GM18858 (cell line): Measurements from ENCODE around the gene ISOC2.
A peak's percentile ranks its signal among the peaks of the same experiment; 100 is the strongest.
"Not testable (repeated sequence)": the region's sequence is repeated elsewhere in the genome, so short reads cannot be mapped to it uniquely, and the experiment has no call there.

ENCODE experiments used
- ATAC-seq: cut with Tn5 transposase; IDR thresholded peaks from one replicate; pipeline ENCODE4 v1.9.1; 2021; ENCODE audit not compliant: unreplicated experiment

ISOC2 gene

GRCh38 chr19:55410168-55410567 lies 51.3 kb downstream of the ISOC2 start:
- ATAC-seq = no peak

- not testable (repeated sequence) for ATAC-seq
These were observed 52.3 kb downstream of the ISOC2 start for GRCh38 chr19:55409179-55409578.

- no peak for ATAC-seq
These were observed 52.9 kb downstream of the ISOC2 start for GRCh38 chr19:55408533-55408872.

GRCh38 chr19:55407800-55408532 lies 53.5 kb downstream of the ISOC2 start:
- peak; percentile 63 for ATAC-seq

- ATAC-seq = peak; percentile 19
These were observed 54.0 kb downstream of the ISOC2 start, which contains the start of gene UBE2S for GRCh38 chr19:55407550-55407799. Gene UBE2S (minus strand): TSS chr19:55407788. CDS start chr19:55407589, 199 bp downstream.

- no peak for ATAC-seq
These were observed 54.5 kb downstream of the ISOC2 start for GRCh38 chr19:55406826-55407549.

GRCh38 chr19:55406091-55406825 lies 55.2 kb downstream of the ISOC2 start:
- no peak for ATAC-seq

- no peak for ATAC-seq
These were observed 55.8 kb downstream of the ISOC2 start for GRCh38 chr19:55405638-55406037.
